Testis (tissue), 3 donors: ENCODE data around the gene LAMTOR4. TPM values are rescaled to one million over a fixed set of nuclear protein-coding genes. Genes with fewer than 3 reads are reported as not detected.

Source experiments
- DNase-seq: peaks from one replicate; pipeline ENCODE4 v3.0.0-alpha.2; 2019
- H3K27ac ChIP-seq, 2 donors: fragments of 200-600 bp; sonication (generic); one replicate each; pipeline ENCODE4 v1.5.1; 2019
- H3K27me3 ChIP-seq: fragments of 200-600 bp; sonication (generic); one replicate; pipeline ENCODE4 v1.5.1; 2019
- H3K36me3 ChIP-seq: fragments of 200-600 bp; sonication (generic); one replicate; pipeline ENCODE4 v1.5.1; 2017; ENCODE audit warnings: low read depth; ENCODE audit errors: missing control alignments
- H3K4me1 ChIP-seq: fragments of 200-600 bp; sonication (generic); one replicate; pipeline ENCODE4 v1.5.1; 2019
- H3K4me3 ChIP-seq, 2 donors: fragments of 200-600 bp; sonication (generic); one replicate each; pipeline ENCODE4 v1.5.1; 2017 to 2019
- H3K9me3 ChIP-seq: fragments of 200-600 bp; sonication (generic); one replicate; pipeline ENCODE4 v1.5.1; 2017
- CTCF ChIP-seq, 3 experiments: fragments of 450-650 bp in 2 of 3; fragments of 200-600 bp in 1 of 3; sonication (generic) in 1 of 3; IDR thresholded peaks; one replicate each; pipeline ENCODE4 v1.5.1; 2016 to 2019; ENCODE audit warnings: antibody characterized with exemption in 3 of 3, mild to moderate bottlenecking in 2 of 3, moderate library complexity in 1 of 3
- POLR2A ChIP-seq: fragments of 450-650 bp; IDR thresholded peaks from one replicate; pipeline ENCODE4 v1.6.1; 2017; ENCODE audit warnings: antibody characterized with exemption, mild to moderate bottlenecking, moderate library complexity
- WGBS, 2 donors: methylation state at CpG; one replicate each; pipeline ENCODE4 v1.1.5; 2018; 5-methylcytosine and 5-hydroxymethylcytosine counted together
- intact Hi-C: fragments of 100-400 bp; cut with DNase I; formaldehyde crosslinking; loops from one replicate; pipeline ENCODE4 v1.15.1; 2023; ENCODE audit warnings: low total_unique reads
- polyA plus RNA-seq: library from polyadenylated mRNA; stranded (reverse); fragments of 350-450 nt; fragmentation: Illumina TruSeq; extraction: RNeasy Lipid Tissue Mini Kit (QIAGEN cat#74804); gene quantifications from one replicate; pipeline ENCODE4 v1.2.3, GENCODE V29; 2014; ENCODE audit warnings: low read depth, low replicate concordance; ENCODE audit not compliant: insufficient read depth
- total RNA-seq, 2 donors: library from RNA; depleted of rRNA; stranded (reverse); fragments of >200 nt; gene quantifications; one replicate each; pipeline ENCODE4 v1.2.3, GENCODE V29; 2016

LAMTOR4 gene
- total and polyA plus RNA-seq, 3 donors from 2014 or later = 136 to 179 (median 144) TPM

- Histone ChIP-seq H3K27ac (no peak overlapping the region), H3K4me1 (peaks cover 9% of the 10 kb centered on the region), H3K36me3 (no peaks in the 10 kb centered on the region), H3K4me3 (no peak overlapping the region), H3K27me3 (no peaks in the 10 kb centered on the region), H3K9me3 (no peaks in the 10 kb centered on the region)
- intact Hi-C loops = no loop called here
- TF ChIP-seq CTCF (IDR thresholded peaks at IDR 0.05) (no peak), POLR2A (no peak)
- DNase-seq = no peak
Measured at GRCh38 chr7:100152404-100152803, 3.7 kb downstream of the LAMTOR4 start.

- intact Hi-C loops = no loop called here
- DNase-seq = no peak
- Histone ChIP-seq H3K4me1 (peaks cover 14% of the 10 kb centered on the region), H3K27ac (no peak overlapping the region), H3K27me3 (no peaks in the 10 kb centered on the region), H3K36me3 (no peaks in the 10 kb centered on the region), H3K4me3 (no peak overlapping the region), H3K9me3 (no peaks in the 10 kb centered on the region)
- 90 to 94% methylated on average over 18 of the region's 18 CpGs for WGBS, 2 donors
- no peak for TF ChIP-seq POLR2A
- TF ChIP-seq CTCF (IDR thresholded peaks at IDR 0.05) = no peak
Measured at GRCh38 chr7:100152937-100153666, 4.4 kb downstream of the LAMTOR4 start.

GRCh38 chr7:100153708-100154535, 5.2 kb downstream of the LAMTOR4 start:
- Histone ChIP-seq H3K27me3 (no peaks in the 10 kb centered on the region), H3K36me3 (no peaks in the 10 kb centered on the region), H3K9me3 (no peaks in the 10 kb centered on the region), H3K27ac (no peak overlapping the region), H3K4me3 (no peak overlapping the region), H3K4me1 (peaks cover 14% of the 10 kb centered on the region)
- intact Hi-C loops = no loop called here
- DNase-seq = no peak
- WGBS, 2 donors = 78 to 85% methylated on average over 16 of the region's 16 CpGs
- TF ChIP-seq POLR2A (no peak), CTCF (IDR thresholded peaks at IDR 0.05) (no peak)

- no peaks in the 10 kb centered on the region for H3K27me3 ChIP-seq
- intact Hi-C loops = no loop called here
- 75 to 78% methylated on average over 20 to 29 of the region's 30 CpGs for WGBS, 2 donors
- H3K4me3 ChIP-seq = no peak overlapping the region
- no peak overlapping the region for H3K27ac ChIP-seq
- DNase-seq = no peak
- H3K9me3 ChIP-seq = no peaks in the 10 kb centered on the region
- TF ChIP-seq CTCF (IDR thresholded peaks at IDR 0.05) (no peak), POLR2A (no peak)
- H3K36me3 ChIP-seq = no peaks in the 10 kb centered on the region
- peaks cover 9% of the 10 kb centered on the region for H3K4me1 ChIP-seq
Measured at GRCh38 chr7:100154651-100155491, 6.2 kb downstream of the LAMTOR4 start.
